A204.1 (cell line): ENCODE results near the gene MDH1.

Source experiments
- FAIRE-seq: peaks from 2 replicates; lab custom pipeline; 2012; peaks lifted over from hg19 to GRCh38; lab: Jason Lieb, UNC

The MDH1 gene

DNA sequence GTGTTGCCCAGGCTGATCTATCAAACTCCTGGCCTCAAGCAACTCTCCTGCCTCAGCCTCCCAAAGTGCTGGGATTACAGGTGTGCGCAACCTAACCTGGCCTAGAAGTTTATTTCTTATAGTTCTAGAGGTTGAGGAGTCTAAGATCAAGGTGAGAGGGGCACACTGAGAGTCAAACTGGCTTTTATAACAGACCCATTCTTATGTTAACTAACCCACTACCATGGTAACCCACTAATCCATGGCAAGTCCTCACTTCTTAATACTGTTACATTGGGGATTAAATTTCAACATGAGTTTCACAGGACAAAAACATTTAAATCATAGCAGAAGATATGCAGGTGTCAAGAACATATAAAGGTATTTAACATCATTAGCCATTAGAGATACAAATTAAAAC is 50.6 kb downstream of the MDH1 start:
- no peak for FAIRE-seq

- FAIRE-seq: no peak
Observed at GRCh38 chr2:63642946-63643345, 54.2 kb downstream of the MDH1 start.

- no peak for FAIRE-seq
Observed at GRCh38 chr2:63643486-63643885, 54.7 kb downstream of the MDH1 start.

DNA sequence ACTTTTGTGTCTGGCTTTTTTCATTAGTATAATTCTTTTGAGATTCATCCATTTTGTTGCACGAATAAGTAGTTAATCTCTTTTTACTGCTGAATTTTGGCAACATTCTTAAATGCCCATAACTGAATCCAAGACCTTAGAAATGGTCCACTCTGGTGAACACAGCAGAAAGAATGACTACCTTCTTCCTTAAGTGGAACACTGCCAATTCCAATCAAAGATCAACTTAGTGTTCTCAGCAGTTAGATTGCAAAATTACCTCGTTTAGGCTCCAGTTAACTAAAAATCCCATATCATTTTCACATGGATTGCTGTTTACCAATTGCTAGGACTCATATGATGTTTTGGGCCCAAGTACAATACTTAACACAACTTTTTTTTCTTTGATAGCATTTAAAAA is 59.9 kb downstream of the MDH1 start:
- no peak for FAIRE-seq

DNA sequence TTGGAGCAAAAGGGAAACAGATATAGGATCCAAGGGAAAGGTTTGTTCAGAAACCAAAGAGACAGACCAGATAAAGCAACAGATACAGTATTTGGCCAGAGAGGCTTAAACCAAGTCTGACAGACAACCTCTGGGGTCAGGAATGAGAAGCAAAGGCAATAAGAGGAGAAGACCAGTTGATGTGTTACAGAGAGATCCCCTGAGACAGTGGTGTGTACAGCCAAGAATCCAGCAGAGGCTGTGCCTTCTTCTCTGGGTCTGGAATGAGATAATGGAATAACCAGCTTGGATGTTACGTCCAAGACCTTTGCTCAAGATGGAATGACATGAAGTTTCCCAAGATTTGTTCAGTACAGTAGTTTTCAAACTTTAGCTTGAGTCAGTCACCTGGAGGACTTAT is 61.1 kb downstream of the MDH1 start:
- no peak for FAIRE-seq

DNA sequence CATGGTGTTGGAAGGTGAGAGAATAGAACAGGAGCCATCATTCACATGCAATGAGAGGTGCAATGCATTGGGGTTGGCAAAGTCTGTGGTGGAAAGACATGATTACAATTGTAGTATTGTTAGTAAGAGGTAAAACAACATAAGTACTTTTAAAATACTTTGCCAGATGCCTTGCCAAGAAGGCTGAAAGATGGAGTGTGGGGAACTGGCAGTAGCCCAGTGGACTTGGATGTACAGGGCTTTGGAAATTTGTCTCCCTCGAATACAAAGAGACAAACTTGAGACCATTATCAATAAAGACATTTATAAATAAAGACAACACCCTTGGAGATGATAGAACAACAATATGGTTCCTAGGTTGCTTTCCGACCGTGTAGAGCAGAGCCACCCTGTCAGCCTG is 62.0 kb downstream of the MDH1 start:
- no peak for FAIRE-seq

DNA sequence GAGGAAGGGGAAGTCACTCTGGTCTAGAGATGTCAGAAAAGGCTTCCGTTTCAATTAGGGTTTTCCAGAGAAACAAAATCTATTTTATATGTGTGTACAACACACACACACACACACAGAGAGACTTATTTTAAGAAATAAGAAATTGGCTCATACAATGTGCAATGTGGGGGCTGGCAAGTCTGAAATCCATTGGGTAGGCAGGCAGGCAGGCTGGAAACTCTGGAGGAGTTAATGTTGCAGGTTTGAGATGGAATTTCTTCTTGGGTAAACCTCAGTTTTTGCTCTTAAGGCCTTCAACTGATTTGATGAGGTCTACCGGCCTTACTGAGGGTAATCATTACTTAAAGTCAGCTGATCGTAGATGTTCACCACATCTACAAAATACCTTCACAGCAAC is 62.6 kb downstream of the MDH1 start:
- FAIRE-seq: no peak

GRCh38 chr2:63651861-63652651 is 63.3 kb downstream of the MDH1 start:
- FAIRE-seq: no peak

- no peak for FAIRE-seq
Observed at GRCh38 chr2:63652652-63652985, 63.9 kb downstream of the MDH1 start.

DNA sequence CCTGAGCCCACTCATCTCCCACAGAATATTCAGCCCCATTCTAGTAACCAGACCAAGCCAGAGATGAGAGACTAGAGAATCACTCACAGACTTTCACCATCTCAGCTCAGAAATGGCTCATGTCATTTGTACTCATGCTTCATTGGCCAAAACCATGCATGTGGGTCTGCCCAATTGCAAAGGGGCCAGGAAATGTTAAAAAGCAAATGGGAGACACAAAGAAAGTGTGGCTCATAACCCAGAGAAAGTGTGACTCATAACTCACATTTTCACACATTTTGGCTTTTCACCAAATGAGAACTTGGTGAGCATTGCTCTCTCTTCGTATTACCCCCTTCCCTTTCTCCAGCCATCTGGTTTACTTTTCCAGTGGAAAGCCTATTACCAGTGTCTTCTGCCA is 66.2 kb downstream of the MDH1 start:
- no peak for FAIRE-seq
